A673 (cell line): Measurements from ENCODE around the gene IFT74.

ENCODE experiments used
- CTCF ChIP-seq: fragments of 300-800, 200-600 bp; sonication (generic); conservative IDR thresholded peaks from 2 replicates; pipeline ENCODE4 v1.5.1; 2017; ENCODE audit warnings: low read depth, mild to moderate bottlenecking, antibody characterized with exemption, low read length, moderate library complexity, mixed read lengths
- EZH2 ChIP-seq: fragments of 200-600 bp; sonication (generic); IDR thresholded peaks from 2 replicates; pipeline ENCODE4 v1.6.1; 2017; ENCODE audit warnings: borderline replicate concordance, low read depth, mild to moderate bottlenecking, mixed read lengths, antibody characterized with exemption, low read length; ENCODE audit not compliant: poor library complexity, severe bottlenecking

GRCh38 chr9:26940779-26941178, 15.4 kb upstream of the IFT74 start:
- TF ChIP-seq CTCF = no peak
- TF ChIP-seq EZH2 = no peak
